IMR-90 (cell line): ENCODE measurements around the gene PLCH1. TPM values are rescaled to one million over a fixed set of nuclear protein-coding genes. Genes with fewer than 3 reads are reported as not detected.

ENCODE experiments used
- ATAC-seq: fragments of 200-7000 bp; cut with Tn5 transposase; 2 replicates; pipeline ENCODE4 v1.9.1; 2020; ENCODE audit warnings: low read depth, mild to moderate bottlenecking, moderate library complexity
- BruUV-seq: library from RNA; stranded (reverse); fragments of 400-500 nt; replicated peaks from 2 replicates; lab custom pipeline; 2021; lab: Mats Ljungman, UMichigan
- CTCF ChIA-PET: fragments of 300-600 bp; formaldehyde crosslinking; extraction: SDS; loops from one replicate; lab custom pipeline; 2021; ENCODE audit warnings: antibody characterized with exemption; lab: Yijun Ruan, JAX
- POLR2A ChIA-PET: fragments of 300-600 bp; sonication (Branson Sonifier 250); formaldehyde crosslinking; loops from one replicate; lab custom pipeline; 2022; ENCODE audit warnings: antibody characterized with exemption; ENCODE audit not compliant: unreplicated experiment; lab: Charles Lee
- DNase-seq: peaks from one replicate; pipeline ENCODE4 v3.0.0; 2013
- H2AFZ ChIP-seq: replicated peaks from 2 replicates; pipeline ENCODE3; 2013; ENCODE audit warnings: low read length, mild to moderate bottlenecking; ENCODE audit not compliant: poor library complexity
- H2AK5ac ChIP-seq: 2 replicates; pipeline ENCODE4 v1.6.1; 2013; ENCODE audit warnings: low read depth, low read length, inconsistent platforms
- H2AK9ac ChIP-seq: replicated peaks from 2 replicates; pipeline ENCODE3; 2013; ENCODE audit warnings: mild to moderate bottlenecking, low read depth, low read length, moderate library complexity; ENCODE audit not compliant: poor library complexity
- H2BK120ac ChIP-seq: 2 replicates; pipeline ENCODE4 v1.6.1; 2013; ENCODE audit warnings: low read depth, low read length, inconsistent platforms
- H2BK15ac ChIP-seq: 3 replicates; pipeline ENCODE4 v1.6.1; 2013; ENCODE audit warnings: low read depth, low read length, inconsistent platforms
- H2BK20ac ChIP-seq: 2 replicates; pipeline ENCODE4 v1.6.1; 2013; ENCODE audit warnings: low read depth, mild to moderate bottlenecking, inconsistent platforms, low read length, moderate library complexity
- H2BK5ac ChIP-seq: 2 replicates; pipeline ENCODE4 v1.6.1; 2013; ENCODE audit warnings: mild to moderate bottlenecking, low read depth, low read length, inconsistent platforms; ENCODE audit not compliant: poor library complexity, severe bottlenecking
- H3K14ac ChIP-seq: replicated peaks from 2 replicates; pipeline ENCODE4 v1.6.1; 2013; ENCODE audit warnings: low read depth, low read length, inconsistent platforms
- H3K18ac ChIP-seq: 2 replicates; pipeline ENCODE4 v1.6.1; 2013; ENCODE audit warnings: low read depth, low read length, control low read depth
- H3K23ac ChIP-seq: 2 replicates; pipeline ENCODE4 v1.6.1; 2013; ENCODE audit warnings: low read depth, low read length, inconsistent platforms
- H3K27ac ChIP-seq: 2 replicates; pipeline ENCODE4 v1.5.1; 2013; ENCODE audit warnings: mild to moderate bottlenecking, control low read depth, low read length; ENCODE audit not compliant: insufficient read depth
- H3K27me3 ChIP-seq: 2 replicates; pipeline ENCODE4 v1.6.1; 2013; ENCODE audit warnings: low read length; ENCODE audit not compliant: control insufficient read depth, insufficient read depth
- H3K36me3 ChIP-seq: 2 replicates; pipeline ENCODE4 v1.6.1; 2013; ENCODE audit warnings: low read length, mixed read lengths; ENCODE audit not compliant: control insufficient read depth, insufficient read depth
- H3K4ac ChIP-seq: 2 replicates; pipeline ENCODE4 v1.6.1; 2013; ENCODE audit warnings: low read depth, low read length, inconsistent platforms
- H3K4me1 ChIP-seq: 2 replicates; pipeline ENCODE4 v1.6.1; 2013; ENCODE audit warnings: low read length, mixed read lengths; ENCODE audit not compliant: control insufficient read depth, insufficient read depth
- H3K4me2 ChIP-seq: 2 replicates; pipeline ENCODE4 v1.6.1; 2013; ENCODE audit warnings: low read depth, mild to moderate bottlenecking, control low read depth, low read length, moderate library complexity
- H3K4me3 ChIP-seq: 2 replicates; pipeline ENCODE4 v1.5.1; 2013; ENCODE audit warnings: low read depth, mild to moderate bottlenecking, control low read depth, low read length, moderate library complexity; ENCODE audit not compliant: insufficient read depth
- H3K56ac ChIP-seq: 2 replicates; pipeline ENCODE4 v1.6.1; 2013; ENCODE audit warnings: low read length, inconsistent platforms; ENCODE audit not compliant: insufficient read depth; ENCODE audit errors: extremely low read depth
- H3K79me1 ChIP-seq, 2 experiments: 2 replicates each; pipeline ENCODE4 v1.6.1; 2013; ENCODE audit warnings: low read length in 2 of 2, inconsistent platforms in 1 of 2, low read depth in 1 of 2
- H3K9ac ChIP-seq: 2 replicates; pipeline ENCODE4 v1.6.1; 2013; ENCODE audit warnings: low read depth, low read length, control low read depth
- H3K9me1 ChIP-seq: 2 replicates; pipeline ENCODE4 v1.6.1; 2013; ENCODE audit warnings: low read length, inconsistent platforms; ENCODE audit not compliant: insufficient read depth
- H3K9me3 ChIP-seq: 2 replicates; pipeline ENCODE4 v1.6.1; 2013; ENCODE audit warnings: low read length; ENCODE audit not compliant: control insufficient read depth, insufficient read depth
- H4K20me1 ChIP-seq: 2 replicates; pipeline ENCODE4 v1.6.1; 2013; ENCODE audit warnings: low read length, inconsistent platforms; ENCODE audit not compliant: insufficient read depth
- H4K5ac ChIP-seq: 2 replicates; pipeline ENCODE4 v1.6.1; 2013; ENCODE audit warnings: mild to moderate bottlenecking, low read depth, low read length, control low read depth
- H4K8ac ChIP-seq, 2 experiments: 2 replicates each; pipeline ENCODE4 v1.6.1; 2013; ENCODE audit warnings: low read depth in 2 of 2, low read length in 2 of 2, control low read depth in 1 of 2, inconsistent platforms in 1 of 2
- H4K91ac ChIP-seq: 2 replicates; pipeline ENCODE4 v1.6.1; 2013; ENCODE audit warnings: low read depth, low read length, inconsistent platforms; ENCODE audit not compliant: insufficient read depth
- BHLHE40 ChIP-seq: fragments of 150-350 bp; IDR thresholded peaks from 2 replicates; pipeline ENCODE4 v1.6.1; 2016; ENCODE audit warnings: mild to moderate bottlenecking, low read depth, low read length
- CHD1 ChIP-seq: IDR thresholded peaks from 2 replicates; pipeline ENCODE4 v1.6.1; 2012; ENCODE audit warnings: low read depth, low read length, improper control_type of control experiment
- CTCF ChIP-seq: conservative IDR thresholded peaks from 2 replicates; pipeline ENCODE4 v1.5.1; 2012; ENCODE audit warnings: mild to moderate bottlenecking, low read depth, low read length, improper control_type of control experiment
- FOS ChIP-seq: fragments of 150-350 bp; IDR thresholded peaks from 2 replicates; pipeline ENCODE4 v1.6.1; 2016; ENCODE audit warnings: low read depth, low read length
- NFE2L2 ChIP-seq: fragments of 150-350 bp; IDR thresholded peaks from 2 replicates; pipeline ENCODE4 v1.6.1; 2016; ENCODE audit warnings: low read depth, mild to moderate bottlenecking, low read length
- RAD21 ChIP-seq: IDR thresholded peaks from 2 replicates; pipeline ENCODE4 v1.6.1; 2012; ENCODE audit warnings: low read length, improper control_type of control experiment
- RFX5 ChIP-seq: IDR thresholded peaks from 2 replicates; pipeline ENCODE4 v1.8.0; 2012; ENCODE audit warnings: low read depth, mild to moderate bottlenecking, low read length, moderate library complexity
- WGBS, 2 experiments: methylation state at CpG; one replicate each; pipeline versions ENCODE4 v1.1.5 to v1.1.7; 2013; ENCODE audit warnings: missing lambda C conversion rate in 2 of 2; ENCODE audit not compliant: insufficient read length in 1 of 2; ENCODE audit errors: extremely low coverage in 2 of 2; 5-methylcytosine and 5-hydroxymethylcytosine counted together
- dilution Hi-C: fragments of 300-500 bp; cut with HindIII; formaldehyde crosslinking; loops from one replicate; pipeline ENCODE4 v1.14.3; 2018; ENCODE audit warnings: low sequenced_read_pairs; ENCODE audit not compliant: unreplicated experiment
- in situ Hi-C: fragments of 300-500 bp; cut with MboI; formaldehyde crosslinking; loops from 3 replicates; pipeline ENCODE4 v1.14.3; 2019; ENCODE audit warnings: low sequenced_read_pairs, inconsistent platforms, mixed read lengths
- intact Hi-C: fragments of 100-400 bp; cut with micrococcal nuclease; formaldehyde crosslinking; loops from 2 replicates; pipeline ENCODE4 v1.10.0; 2022
- polyA plus RNA-seq, 3 experiments: library from polyadenylated mRNA; depleted of rRNA; stranded (reverse); fragments of >200 nt; gene quantifications; 2 replicates each; pipeline ENCODE4 v1.2.3, GENCODE V29; 2012; ENCODE audit warnings: low replicate concordance in 1 of 3
- total RNA-seq: library from RNA; depleted of rRNA; stranded (reverse); fragments of >200 nt; gene quantifications from 2 replicates; pipeline ENCODE4 v1.2.3, GENCODE V29; 2012
- TF ChIP-seq, protein P1 (sequence below): fragments of 150-350 bp; IDR thresholded peaks from 2 replicates; pipeline ENCODE4 v1.6.1; 2016; ENCODE audit warnings: low read depth, mild to moderate bottlenecking, low read length, moderate library complexity, borderline replicate concordance

PLCH1 gene
- total and polyA plus RNA-seq, 2 of the 4 experiments (the other 2 are of a cell fraction), result not detected

GRCh38 chr3:155688481-155688880, 56.4 kb downstream of the PLCH1 start:
- no peak overlapping the region for H3K4me3 ChIP-seq
- no peak overlapping the region for H2AK9ac ChIP-seq
- H2BK15ac ChIP-seq, result no peak overlapping the region
- no peaks in the 10 kb centered on the region for H3K36me3 ChIP-seq
- H4K20me1 ChIP-seq, result no peaks in the 10 kb centered on the region
- H3K27me3 ChIP-seq, result no peaks in the 10 kb centered on the region
- H2AK5ac ChIP-seq, result no peak overlapping the region
- no peak overlapping the region for H3K14ac ChIP-seq
- no peaks in the 10 kb centered on the region for H3K4me1 ChIP-seq
- H3K9ac ChIP-seq, result no peak overlapping the region
- no peak for DNase-seq
- BruUV-seq, result no TSS peak
- no peak overlapping the region for H3K27ac ChIP-seq
- no peak overlapping the region for H3K4me2 ChIP-seq
- H2BK5ac ChIP-seq, result no peak overlapping the region
- no peaks in the 10 kb centered on the region for H3K9me3 ChIP-seq
- H2BK20ac ChIP-seq, result no peak overlapping the region
- in situ Hi-C loops (no loop called here), intact Hi-C loops (no loop called here), dilution Hi-C loops (no loop called here)
- no peaks in the 10 kb centered on the region for H3K79me1 ChIP-seq
- no peak for TF ChIP-seq RFX5
- no peak for TF ChIP-seq NFE2L2
- TF ChIP-seq RAD21, result no peak
- no peak for TF ChIP-seq BHLHE40
- TF ChIP-seq FOS, result no peak
- no peak for TF ChIP-seq CTCF
- no peak for TF ChIP-seq CHD1
- TF ChIP-seq, protein P1, sequence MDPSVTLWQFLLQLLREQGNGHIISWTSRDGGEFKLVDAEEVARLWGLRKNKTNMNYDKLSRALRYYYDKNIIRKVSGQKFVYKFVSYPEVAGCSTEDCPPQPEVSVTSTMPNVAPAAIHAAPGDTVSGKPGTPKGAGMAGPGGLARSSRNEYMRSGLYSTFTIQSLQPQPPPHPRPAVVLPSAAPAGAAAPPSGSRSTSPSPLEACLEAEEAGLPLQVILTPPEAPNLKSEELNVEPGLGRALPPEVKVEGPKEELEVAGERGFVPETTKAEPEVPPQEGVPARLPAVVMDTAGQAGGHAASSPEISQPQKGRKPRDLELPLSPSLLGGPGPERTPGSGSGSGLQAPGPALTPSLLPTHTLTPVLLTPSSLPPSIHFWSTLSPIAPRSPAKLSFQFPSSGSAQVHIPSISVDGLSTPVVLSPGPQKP, result no peak
- no peak overlapping the region for H2AFZ ChIP-seq
- no peak overlapping the region for H4K5ac ChIP-seq
- no peak overlapping the region for H4K91ac ChIP-seq
- WGBS, 2 experiments, result no CpG with 5 or more reads among the region's 3 CpGs
- ATAC-seq, result no peak
- no peak overlapping the region for H4K8ac ChIP-seq
- no peak overlapping the region for H3K4ac ChIP-seq
- no peak overlapping the region for H3K56ac ChIP-seq
- no peak overlapping the region for H3K23ac ChIP-seq
- H2BK120ac ChIP-seq, result no peak overlapping the region
- ChIA-PET CTCF (no interaction called here), POLR2A (no interaction called here)
- no peaks in the 10 kb centered on the region for H3K9me1 ChIP-seq
- H3K18ac ChIP-seq, result no peak overlapping the region
